Gastroesophageal sphincter (tissue), 4 donors: Measurements from ENCODE around the gene NKAIN1. TPM values are rescaled to one million over a fixed set of nuclear protein-coding genes. Genes with fewer than 3 reads are reported as not detected.

ENCODE experiments used
- ATAC-seq: fragments of 150-250 bp; one replicate; pipeline ENCODE4 v1.9.1; 2016; ENCODE audit warnings: mild to moderate bottlenecking, moderate library complexity
- H3K27ac ChIP-seq, 4 donors: fragments of 200-600 bp; sonication (generic) in 3 of 4; 1 replicate in 3 of 4; 2 replicates in 1 of 4; pipeline ENCODE4 v1.5.1; 2016 to 2019
- H3K27me3 ChIP-seq: fragments of 200-600 bp; sonication (generic); one replicate; pipeline ENCODE4 v1.5.1; 2019
- H3K36me3 ChIP-seq, 2 donors: fragments of 200-600 bp; sonication (generic); one replicate each; pipeline ENCODE4 v1.5.1; 2019; ENCODE audit warnings: control low read depth in 1 of 2
- H3K4me1 ChIP-seq, 3 donors: fragments of 200-600 bp; sonication (generic); 1 replicate in 2 of 3; 2 replicates in 1 of 3; pipeline ENCODE4 v1.5.1; 2016 to 2019; ENCODE audit warnings: control low read depth in 2 of 3
- H3K4me3 ChIP-seq, 2 donors: fragments of 200-600 bp; sonication (generic); one replicate each; pipeline ENCODE4 v1.5.1; 2019; ENCODE audit warnings: mild to moderate bottlenecking in 1 of 2, moderate library complexity in 1 of 2
- H3K9me3 ChIP-seq, 3 donors: fragments of 200-600 bp; sonication (generic); one replicate each; pipeline ENCODE4 v1.5.1; 2017 to 2019; ENCODE audit warnings: control low read depth in 2 of 3
- EP300 ChIP-seq: sonication (generic); formaldehyde crosslinking; IDR thresholded peaks from one replicate; pipeline ENCODE4 v1.6.1; 2017; ENCODE audit warnings: antibody characterized with exemption, mild to moderate bottlenecking
- POLR2A ChIP-seq, 2 donors: fragments of 450-650 bp; IDR thresholded peaks; one replicate each; pipeline ENCODE4 v1.6.1; 2017; ENCODE audit warnings: antibody characterized with exemption in 2 of 2, mild to moderate bottlenecking in 2 of 2, moderate library complexity in 1 of 2
- POLR2AphosphoS5 ChIP-seq: sonication (generic); formaldehyde crosslinking; IDR thresholded peaks from one replicate; pipeline ENCODE4 v1.6.1; 2017; ENCODE audit warnings: antibody characterized with exemption
- WGBS, 2 donors: methylation state at CpG; one replicate each; pipeline ENCODE4 v1.1.5; 2018; ENCODE audit warnings: low coverage in 1 of 2; 5-methylcytosine and 5-hydroxymethylcytosine counted together
- total RNA-seq, 4 donors: library from RNA; depleted of rRNA; stranded (reverse); fragments of >200 nt; gene quantifications; one replicate each; pipeline ENCODE4 v1.1.0, GENCODE V29; 2016
- TF ChIP-seq, protein P1 (sequence below), 4 experiments: fragments of 200-600 bp in 2 of 4; fragments of 450-650 bp in 2 of 4; sonication (generic) in 1 of 4; IDR thresholded peaks; one replicate each; pipeline ENCODE4 v1.5.1; 2017 to 2019; ENCODE audit warnings: antibody characterized with exemption in 4 of 4, mild to moderate bottlenecking in 2 of 4, moderate library complexity in 2 of 4

NKAIN1 gene
- total RNA-seq, 4 donors from 2014 or later: not detected

DNA sequence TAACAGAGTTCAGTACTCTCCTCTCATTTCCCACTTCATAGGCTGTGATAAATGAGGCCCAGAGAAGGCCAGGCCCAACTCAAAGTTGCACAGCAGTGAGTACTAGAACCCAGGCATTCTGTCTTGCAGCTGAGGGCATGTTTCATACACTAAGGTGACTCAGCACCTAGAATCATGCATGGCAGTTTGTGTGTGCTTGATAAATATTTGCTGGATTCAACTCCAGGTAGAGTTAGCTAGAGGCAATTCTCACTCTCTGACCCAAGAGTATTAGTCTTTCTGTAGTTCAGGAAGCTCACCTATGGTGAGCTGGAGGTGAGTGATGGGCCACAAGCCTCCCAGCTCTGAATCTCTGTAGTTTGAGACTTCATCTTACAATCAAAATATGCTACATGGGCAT, 10.7 kb downstream of the NKAIN1 start:
- Histone ChIP-seq H3K27ac (no peak overlapping the region), H3K36me3 (no peaks in the 10 kb centered on the region), H3K27me3 (peaks cover 20% of the 10 kb centered on the region), H3K4me3 (no peak overlapping the region), H3K9me3 (no peaks in the 10 kb centered on the region), H3K4me1 (no peaks in the 10 kb centered on the region)
- TF ChIP-seq POLR2AphosphoS5 (no peak), POLR2A (IDR thresholded peaks at IDR 0.05) (no peak)
- ATAC-seq: no peak

DNA sequence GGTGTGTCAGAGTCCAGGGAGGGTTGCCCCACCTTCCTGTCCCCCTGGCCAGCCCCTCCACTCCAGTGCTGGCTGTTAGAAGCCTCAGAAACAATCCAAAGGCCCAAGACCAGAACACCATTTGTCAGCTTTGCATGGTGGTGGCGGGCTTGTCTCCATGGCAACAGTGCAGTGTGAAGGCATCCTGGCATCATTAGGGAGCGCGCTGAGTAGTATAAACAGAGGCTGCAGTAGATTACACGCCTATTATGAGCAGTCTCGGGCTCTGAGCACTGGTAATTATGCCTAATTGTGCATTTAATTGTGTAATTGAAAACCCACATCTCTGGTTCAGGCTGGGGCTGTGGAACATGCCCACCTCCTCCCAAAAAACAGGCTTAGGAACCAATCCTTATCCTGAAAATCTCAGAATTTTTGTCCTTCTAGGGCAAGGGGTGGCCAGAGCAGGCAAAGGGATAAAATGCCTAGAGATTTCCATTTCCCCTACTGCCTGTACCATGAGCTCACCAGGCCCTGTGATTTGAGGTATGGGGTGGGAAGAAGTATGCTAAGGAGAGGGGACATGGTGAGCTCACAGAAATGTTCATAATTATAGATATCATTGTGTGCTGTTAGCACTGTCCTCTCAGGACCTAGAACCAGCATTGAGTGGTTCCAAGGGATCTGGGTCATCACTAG, 11.7 kb downstream of the NKAIN1 start:
- Histone ChIP-seq H3K36me3 (no peaks in the 10 kb centered on the region), H3K4me3 (no peak overlapping the region), H3K27me3 (peaks cover 20% of the 10 kb centered on the region), H3K4me1 (no peaks in the 10 kb centered on the region), H3K27ac (no peak overlapping the region), H3K9me3 (no peaks in the 10 kb centered on the region)
- WGBS, 2 donors: 40% methylated on average over 1 of the region's 5 CpGs; no CpG with 5 or more reads in 1 of the 2 donors
- TF ChIP-seq POLR2AphosphoS5 (no peak), EP300 (no peak), POLR2A (IDR thresholded peaks at IDR 0.05) (no peak)
- no peak for ATAC-seq

DNA sequence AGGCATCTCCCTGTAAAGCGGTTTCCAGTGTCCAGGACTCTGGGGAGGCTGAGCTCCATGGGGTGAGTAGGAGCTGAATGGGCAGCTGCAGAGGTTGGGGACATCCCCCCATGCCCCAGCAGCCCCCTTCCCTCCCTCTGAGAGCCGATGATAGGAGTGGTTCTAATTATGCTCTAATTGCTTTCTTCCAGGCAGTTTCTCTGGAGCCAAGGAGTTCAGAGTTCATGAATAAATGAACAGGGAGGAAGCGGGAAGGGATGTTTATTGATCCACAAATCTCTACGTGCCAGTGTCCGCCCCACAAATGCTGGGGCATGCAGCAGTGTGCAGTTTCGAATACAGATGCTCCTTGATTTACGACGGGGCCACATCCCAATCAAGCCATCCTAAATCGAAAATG, 15.6 kb downstream of the NKAIN1 start:
- Histone ChIP-seq H3K27me3 (peaks cover 20% of the 10 kb centered on the region), H3K4me1 (no peaks in the 10 kb centered on the region), H3K27ac (no peak overlapping the region), H3K36me3 (no peaks in the 10 kb centered on the region), H3K4me3 (no peak overlapping the region), H3K9me3 (no peaks in the 10 kb centered on the region)
- WGBS, 2 donors: 44 to 58% methylated on average over 4 to 8 of the region's 9 CpGs
- TF ChIP-seq EP300: no peak
- TF ChIP-seq, protein P1, sequence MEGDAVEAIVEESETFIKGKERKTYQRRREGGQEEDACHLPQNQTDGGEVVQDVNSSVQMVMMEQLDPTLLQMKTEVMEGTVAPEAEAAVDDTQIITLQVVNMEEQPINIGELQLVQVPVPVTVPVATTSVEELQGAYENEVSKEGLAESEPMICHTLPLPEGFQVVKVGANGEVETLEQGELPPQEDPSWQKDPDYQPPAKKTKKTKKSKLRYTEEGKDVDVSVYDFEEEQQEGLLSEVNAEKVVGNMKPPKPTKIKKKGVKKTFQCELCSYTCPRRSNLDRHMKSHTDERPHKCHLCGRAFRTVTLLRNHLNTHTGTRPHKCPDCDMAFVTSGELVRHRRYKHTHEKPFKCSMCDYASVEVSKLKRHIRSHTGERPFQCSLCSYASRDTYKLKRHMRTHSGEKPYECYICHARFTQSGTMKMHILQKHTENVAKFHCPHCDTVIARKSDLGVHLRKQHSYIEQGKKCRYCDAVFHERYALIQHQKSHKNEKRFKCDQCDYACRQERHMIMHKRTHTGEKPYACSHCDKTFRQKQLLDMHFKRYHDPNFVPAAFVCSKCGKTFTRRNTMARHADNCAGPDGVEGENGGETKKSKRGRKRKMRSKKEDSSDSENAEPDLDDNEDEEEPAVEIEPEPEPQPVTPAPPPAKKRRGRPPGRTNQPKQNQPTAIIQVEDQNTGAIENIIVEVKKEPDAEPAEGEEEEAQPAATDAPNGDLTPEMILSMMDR (IDR thresholded peaks at IDR 0.05): no peak
- no peak for TF ChIP-seq POLR2AphosphoS5
- no peak for ATAC-seq

DNA sequence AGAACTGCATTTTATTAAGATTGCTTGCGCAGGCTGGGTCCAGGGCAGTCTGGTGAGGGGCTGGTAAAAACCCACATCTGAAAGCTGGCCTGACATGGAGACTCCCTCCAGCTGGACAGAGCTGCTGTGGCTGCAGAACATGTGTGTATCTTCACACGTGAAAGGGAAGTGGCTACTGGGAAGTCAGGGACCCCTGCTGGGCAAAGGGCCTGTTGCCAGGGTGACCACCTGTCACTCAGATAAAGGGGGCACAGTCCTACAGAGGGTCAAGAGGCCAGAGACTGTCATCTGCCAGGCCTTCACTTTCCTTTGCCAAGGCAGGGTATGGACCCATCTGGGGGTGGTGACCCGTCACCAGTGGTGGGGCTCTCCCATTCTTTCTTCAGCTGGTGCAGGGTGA, 17.5 kb downstream of the NKAIN1 start:
- Histone ChIP-seq H3K27ac (no peak overlapping the region), H3K4me3 (no peak overlapping the region), H3K4me1 (no peaks in the 10 kb centered on the region), H3K9me3 (no peaks in the 10 kb centered on the region), H3K36me3 (no peaks in the 10 kb centered on the region), H3K27me3 (peaks cover 20% of the 10 kb centered on the region)
- no peak for ATAC-seq
- TF ChIP-seq POLR2A (IDR thresholded peaks at IDR 0.05) (no peak), POLR2AphosphoS5 (no peak), EP300 (no peak)
- TF ChIP-seq, protein P1 (IDR thresholded peaks at IDR 0.05): no peak
- no CpG with 5 or more reads among the region's 3 CpGs for WGBS, 2 donors

DNA sequence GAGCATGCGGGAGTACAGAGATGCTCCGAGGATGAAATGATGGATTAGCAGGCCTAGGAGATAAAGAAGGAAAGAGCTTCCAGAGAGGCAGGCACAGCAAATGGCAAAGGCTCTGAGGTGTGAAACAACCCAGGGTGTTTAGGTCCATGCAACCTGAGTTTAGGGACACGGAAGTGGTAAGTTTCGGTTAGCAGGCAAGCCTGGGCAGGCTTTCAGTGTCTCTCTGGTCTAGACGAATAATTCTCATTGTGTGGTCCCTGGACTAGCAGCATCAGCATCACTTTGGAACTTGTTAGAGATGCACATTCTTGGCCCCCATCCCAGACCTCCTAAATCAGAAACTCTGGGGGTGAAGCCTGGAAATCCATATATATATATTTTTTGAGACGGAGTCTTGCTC, 18.6 kb downstream of the NKAIN1 start:
- no peak for ATAC-seq
- Histone ChIP-seq H3K27me3 (peaks cover 20% of the 10 kb centered on the region), H3K9me3 (no peaks in the 10 kb centered on the region), H3K36me3 (no peaks in the 10 kb centered on the region), H3K4me1 (peaks cover 0 to 3% (median 0%) of the 10 kb centered on the region in 3 donors), H3K27ac (no peak overlapping the region), H3K4me3 (no peak overlapping the region)
- WGBS, 2 donors: 67 to 81% methylated on average over 5 to 6 of the region's 6 CpGs
- TF ChIP-seq EP300 (no peak), POLR2A (IDR thresholded peaks at IDR 0.05) (no peak), POLR2AphosphoS5 (no peak)
- TF ChIP-seq, protein P1 (IDR thresholded peaks at IDR 0.05): no peak

DNA sequence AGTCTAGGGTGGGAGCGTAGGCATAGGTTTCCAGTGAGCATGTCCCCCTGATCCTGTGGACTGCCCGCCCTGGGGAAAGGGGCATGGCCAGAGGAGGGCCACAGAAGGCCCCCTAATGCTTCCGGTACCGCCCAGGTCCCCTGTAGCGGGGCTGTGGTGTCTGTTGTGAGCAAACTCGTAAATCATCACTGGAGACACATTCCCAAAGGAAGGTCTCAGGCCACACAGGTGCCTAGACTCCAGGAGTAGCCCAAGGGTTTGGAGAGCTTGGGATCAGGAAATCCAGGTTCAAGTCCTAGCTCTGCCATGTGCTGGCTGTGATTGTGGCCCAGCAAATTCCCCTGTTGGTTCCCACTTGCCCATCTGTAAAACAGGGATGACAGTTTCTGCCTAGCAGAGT, 20.2 kb downstream of the NKAIN1 start:
- no peaks in the 10 kb centered on the region for H3K9me3 ChIP-seq
- no peak for ATAC-seq
- H3K27ac ChIP-seq: no peak overlapping the region
- peaks cover 0 to 6% (median 0%) of the 10 kb centered on the region in 3 donors for H3K4me1 ChIP-seq
- 60% methylated on average over 1 of the region's 6 CpGs; no CpG with 5 or more reads in 1 of the 2 donors for WGBS, 2 donors
- TF ChIP-seq, protein P1 (IDR thresholded peaks at IDR 0.05): no peak
- TF ChIP-seq POLR2A (IDR thresholded peaks at IDR 0.05) (no peak), EP300 (no peak), POLR2AphosphoS5 (no peak)
- H3K27me3 ChIP-seq: peaks cover 14% of the 10 kb centered on the region
- H3K36me3 ChIP-seq: no peaks in the 10 kb centered on the region
- H3K4me3 ChIP-seq: no peak overlapping the region
